GM20000 (cell line): ENCODE measurements around the gene C1QB.
"Not testable (repeated sequence)": the region's sequence is repeated elsewhere in the genome, so short reads cannot be mapped to it uniquely, and the experiment has no call there.

ENCODE experiments used
- DNase-seq: peaks from one replicate; pipeline ENCODE4 v3.0.0; 2012; ENCODE audit warnings: low spot score
- TF ChIP-seq, protein P1 (sequence below): IDR thresholded peaks from 2 replicates; pipeline ENCODE4 v1.5.1; 2012; ENCODE audit warnings: mild to moderate bottlenecking, control low read depth; ENCODE audit errors: extremely low read depth, missing control alignments

The C1QB gene

DNA sequence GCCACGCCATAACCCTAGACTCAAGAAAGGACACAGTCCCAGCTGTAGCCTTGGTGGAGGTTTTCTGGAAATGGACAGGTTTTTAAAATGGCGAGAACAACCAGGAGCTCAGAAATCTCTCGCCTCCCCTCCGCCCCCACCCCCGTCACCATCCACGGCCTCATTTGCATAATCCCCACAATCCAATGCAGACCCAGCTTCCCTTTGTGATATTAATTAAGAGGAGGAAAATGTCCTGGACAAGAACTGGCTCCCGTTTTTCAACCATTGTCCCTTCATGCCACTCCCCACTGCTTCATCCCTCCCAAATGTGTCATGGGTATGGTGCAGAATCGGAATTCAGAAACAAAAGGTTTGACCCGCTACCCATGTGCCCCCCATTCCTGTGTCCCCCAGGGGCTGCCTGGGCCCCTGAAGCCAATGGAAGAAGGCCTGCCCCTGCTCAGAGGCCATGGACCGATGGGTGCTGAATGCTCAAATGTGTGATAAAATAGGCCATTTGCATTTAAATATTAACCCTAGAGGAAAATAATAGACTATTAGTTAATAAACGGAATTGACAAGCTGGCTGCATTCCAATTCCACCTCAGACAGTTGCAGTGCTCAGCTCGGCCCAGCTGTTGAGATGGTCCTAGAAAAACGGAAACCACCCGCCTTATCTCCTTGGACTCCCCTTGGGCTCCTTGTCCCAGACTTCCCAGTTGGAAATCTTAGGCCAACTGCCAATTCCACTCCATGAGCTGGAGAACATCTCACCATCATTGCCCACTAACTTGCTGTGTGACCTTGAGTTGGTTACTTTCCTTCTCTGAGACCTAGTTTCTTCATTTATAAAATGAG lies 46.9 kb downstream of the C1QB start:
- TF ChIP-seq, protein P1, sequence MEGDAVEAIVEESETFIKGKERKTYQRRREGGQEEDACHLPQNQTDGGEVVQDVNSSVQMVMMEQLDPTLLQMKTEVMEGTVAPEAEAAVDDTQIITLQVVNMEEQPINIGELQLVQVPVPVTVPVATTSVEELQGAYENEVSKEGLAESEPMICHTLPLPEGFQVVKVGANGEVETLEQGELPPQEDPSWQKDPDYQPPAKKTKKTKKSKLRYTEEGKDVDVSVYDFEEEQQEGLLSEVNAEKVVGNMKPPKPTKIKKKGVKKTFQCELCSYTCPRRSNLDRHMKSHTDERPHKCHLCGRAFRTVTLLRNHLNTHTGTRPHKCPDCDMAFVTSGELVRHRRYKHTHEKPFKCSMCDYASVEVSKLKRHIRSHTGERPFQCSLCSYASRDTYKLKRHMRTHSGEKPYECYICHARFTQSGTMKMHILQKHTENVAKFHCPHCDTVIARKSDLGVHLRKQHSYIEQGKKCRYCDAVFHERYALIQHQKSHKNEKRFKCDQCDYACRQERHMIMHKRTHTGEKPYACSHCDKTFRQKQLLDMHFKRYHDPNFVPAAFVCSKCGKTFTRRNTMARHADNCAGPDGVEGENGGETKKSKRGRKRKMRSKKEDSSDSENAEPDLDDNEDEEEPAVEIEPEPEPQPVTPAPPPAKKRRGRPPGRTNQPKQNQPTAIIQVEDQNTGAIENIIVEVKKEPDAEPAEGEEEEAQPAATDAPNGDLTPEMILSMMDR: no peak
- DNase-seq: no peak

DNA sequence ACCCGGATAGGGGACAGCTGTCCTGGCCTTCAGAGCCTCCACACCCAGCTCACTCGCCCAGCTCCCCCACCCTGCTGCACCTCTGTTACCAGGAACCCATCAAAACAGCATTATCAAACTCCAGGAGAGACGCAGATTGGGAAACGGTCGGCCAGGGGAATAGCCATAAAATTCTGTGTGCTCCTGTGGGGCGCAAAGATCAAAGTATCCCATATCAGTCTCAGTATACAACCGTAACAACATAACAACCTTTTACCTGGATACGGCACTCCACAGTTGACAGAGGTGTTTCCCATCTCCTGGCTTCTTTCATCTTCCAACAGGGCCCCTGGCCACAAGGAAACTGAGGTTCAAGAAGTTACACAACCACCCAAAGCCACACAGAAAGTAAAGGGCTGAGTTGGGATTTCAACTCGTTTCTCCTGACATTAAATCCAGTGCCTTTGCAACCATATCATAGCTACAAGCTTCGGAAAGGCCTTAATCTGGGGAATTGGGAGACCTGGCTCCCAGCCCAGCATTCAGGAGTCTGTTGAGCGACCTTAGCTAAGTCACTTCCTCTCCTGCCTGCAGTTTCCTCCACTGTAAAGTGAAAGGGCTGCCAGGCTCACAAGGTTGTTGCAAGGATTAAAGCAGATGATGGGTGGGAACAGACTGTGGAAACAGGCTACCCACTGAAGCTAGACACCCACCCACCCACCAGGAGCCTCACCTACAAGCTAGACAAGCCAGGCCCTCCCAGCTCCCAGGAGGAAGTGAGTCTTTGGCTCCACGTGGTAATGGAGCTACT lies 49.5 kb downstream of the C1QB start:
- no peak for DNase-seq
- TF ChIP-seq, protein P1: no peak

DNA sequence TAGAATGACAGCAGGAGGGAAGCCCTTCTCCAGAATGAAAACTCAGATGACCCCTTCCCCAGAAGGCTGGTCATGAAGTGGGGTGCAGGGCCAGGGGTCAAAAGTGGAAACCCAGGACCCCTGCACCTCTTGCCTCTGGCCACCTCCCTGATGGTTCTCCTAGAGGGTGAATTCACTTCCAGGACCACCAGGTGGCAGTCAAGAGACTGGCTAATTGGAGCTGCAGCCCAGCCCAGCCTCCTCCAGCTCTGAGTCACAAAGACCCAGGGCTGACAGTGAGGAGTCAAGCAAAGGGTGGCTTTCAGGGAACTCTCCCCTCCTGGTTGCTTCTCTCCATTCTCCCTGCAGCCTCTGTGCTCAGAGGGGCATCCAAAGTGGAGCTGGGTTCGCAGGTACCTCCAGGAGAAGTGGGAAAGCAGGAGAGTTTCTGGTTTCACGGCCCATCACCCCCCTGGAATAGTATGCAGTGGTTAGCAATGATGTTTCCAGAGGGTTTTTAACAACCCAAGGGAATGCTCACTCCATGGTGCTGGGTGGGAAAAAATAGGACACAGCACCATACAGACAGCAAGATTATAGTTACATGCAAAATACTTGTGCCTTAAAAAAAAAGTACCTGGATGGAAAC lies 51.5 kb downstream of the C1QB start:
- TF ChIP-seq, protein P1: peak; percentile 79
- DNase-seq: peak; percentile 85

DNA sequence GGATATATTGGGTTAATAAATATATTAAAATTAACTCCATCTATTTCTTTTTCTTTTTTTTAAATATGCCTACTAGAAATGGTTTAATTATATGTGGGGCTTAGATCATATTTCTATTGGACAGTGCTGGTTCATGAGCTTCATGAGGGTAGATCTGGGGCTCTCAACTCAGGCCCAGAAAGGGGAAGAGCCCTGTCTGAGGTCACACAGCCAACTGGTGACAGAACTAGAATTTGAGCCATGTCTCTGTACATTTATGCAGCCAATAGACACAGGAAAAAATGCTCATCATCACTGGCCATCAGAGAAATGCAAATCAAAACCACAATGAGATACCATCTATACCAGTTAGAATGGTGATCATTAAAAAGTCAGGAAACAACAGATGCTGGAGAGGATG lies 52.5 kb downstream of the C1QB start:
- TF ChIP-seq, protein P1: no peak

DNA sequence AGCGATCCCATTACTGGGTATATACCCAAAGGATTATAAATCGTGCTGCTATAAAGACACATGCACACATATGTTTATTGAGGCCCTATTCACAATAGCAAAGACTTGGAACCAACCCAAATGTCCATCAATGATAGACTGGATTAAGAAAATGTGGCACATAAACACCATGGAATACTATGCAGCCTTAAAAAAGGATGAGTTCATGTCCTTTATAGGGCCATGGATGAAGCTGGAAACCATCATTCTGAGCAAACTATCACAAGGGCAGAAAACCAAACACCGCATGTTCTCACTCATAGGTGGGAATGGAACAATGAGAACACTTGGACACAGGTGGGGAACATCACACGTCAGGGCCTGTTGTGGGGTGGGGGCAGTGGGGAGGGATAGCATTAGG lies 53.1 kb downstream of the C1QB start:
- not testable (repeated sequence) for DNase-seq

More for the DNA sequence above, 52.5 kb downstream of the C1QB start:
- DNase-seq: no peak

DNA sequence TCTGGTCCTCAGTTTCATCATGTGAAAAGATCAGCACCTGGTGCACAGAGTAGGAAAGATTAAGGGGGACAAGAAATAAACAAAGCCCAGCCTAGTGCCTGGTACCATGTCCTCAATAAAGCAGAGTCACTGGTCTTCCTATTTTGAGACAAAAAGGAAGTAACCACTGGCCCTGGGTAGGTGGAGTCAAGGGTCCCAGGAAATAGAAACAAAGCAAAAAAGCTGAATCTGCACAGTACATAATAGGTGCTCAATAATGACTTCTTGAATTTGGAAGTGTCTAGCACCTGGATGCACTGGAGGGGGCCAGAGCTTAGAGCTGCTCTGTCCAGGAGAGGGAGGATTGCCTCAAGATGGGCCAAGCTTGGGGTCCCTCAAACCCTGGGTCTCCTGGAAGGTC lies 55.7 kb downstream of the C1QB start:
- DNase-seq: no peak

DNA sequence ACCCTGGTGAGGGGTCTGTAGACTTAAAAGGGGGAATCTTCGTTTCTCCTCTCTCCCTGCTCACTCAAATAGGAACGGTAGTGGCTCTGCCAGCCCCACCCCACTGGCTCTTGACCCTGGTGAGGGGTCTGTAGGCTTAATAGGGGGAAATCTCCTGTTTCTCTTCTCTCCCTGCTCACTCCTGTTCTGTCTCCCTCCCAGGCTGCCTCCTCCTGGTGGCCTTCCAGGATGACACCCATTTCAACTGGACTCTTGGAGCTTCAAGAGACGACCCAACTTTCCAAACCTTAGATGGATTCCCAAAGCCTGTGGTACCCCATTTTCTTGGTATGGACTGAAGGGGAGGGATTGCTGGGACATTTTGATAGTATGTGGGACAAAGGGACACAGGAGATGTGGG lies 56.2 kb downstream of the C1QB start:
- TF ChIP-seq, protein P1: no peak
- no peak for DNase-seq

More for the DNA sequence above, 55.7 kb downstream of the C1QB start:
- TF ChIP-seq, protein P1: no peak
